Right lobe of liver (tissue), 4 donors: ENCODE measurements around the gene ICE2.

ENCODE experiments used
- POLR2A ChIP-seq: fragments of 450-650 bp; IDR thresholded peaks from one replicate; pipeline ENCODE4 v1.6.1; 2017; ENCODE audit warnings: antibody characterized with exemption, mild to moderate bottlenecking
- TF ChIP-seq, protein P1 (sequence below), 4 donors: fragments of 200-600 bp in 3 of 4; fragments of 450-650 bp in 1 of 4; IDR thresholded peaks; one replicate each; pipeline versions ENCODE4 v1.5.1 to v1.8.0; 2016 to 2022; ENCODE audit warnings: antibody characterized with exemption in 4 of 4, mild to moderate bottlenecking in 2 of 4
- donor health status: DM: no; HTN: no; CAD: no.
- donor health status: DM: no; HTN: no; CAD: no.
- donor health status: DM: no; HTN: yes; CAD: no.

DNA sequence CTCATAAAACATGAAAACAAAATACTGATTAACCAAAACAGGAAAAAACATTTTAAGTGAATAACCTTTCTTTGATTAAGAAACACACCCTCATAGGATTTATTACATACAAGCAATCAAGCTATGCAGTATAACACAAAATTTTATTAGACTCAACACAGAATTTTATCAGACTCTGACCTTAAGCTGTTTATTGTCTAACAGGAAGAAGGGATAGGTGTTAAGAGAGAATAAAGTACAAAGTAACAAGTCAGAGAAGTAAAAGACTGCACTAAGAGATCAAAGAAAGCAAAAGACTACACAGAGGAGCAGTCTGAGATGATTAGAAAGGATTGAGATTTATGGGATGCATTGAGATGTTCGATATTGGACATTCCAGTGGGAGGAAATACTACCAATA, 37.6 kb downstream of the ICE2 start:
- TF ChIP-seq POLR2A, result no peak
- TF ChIP-seq, protein P1, sequence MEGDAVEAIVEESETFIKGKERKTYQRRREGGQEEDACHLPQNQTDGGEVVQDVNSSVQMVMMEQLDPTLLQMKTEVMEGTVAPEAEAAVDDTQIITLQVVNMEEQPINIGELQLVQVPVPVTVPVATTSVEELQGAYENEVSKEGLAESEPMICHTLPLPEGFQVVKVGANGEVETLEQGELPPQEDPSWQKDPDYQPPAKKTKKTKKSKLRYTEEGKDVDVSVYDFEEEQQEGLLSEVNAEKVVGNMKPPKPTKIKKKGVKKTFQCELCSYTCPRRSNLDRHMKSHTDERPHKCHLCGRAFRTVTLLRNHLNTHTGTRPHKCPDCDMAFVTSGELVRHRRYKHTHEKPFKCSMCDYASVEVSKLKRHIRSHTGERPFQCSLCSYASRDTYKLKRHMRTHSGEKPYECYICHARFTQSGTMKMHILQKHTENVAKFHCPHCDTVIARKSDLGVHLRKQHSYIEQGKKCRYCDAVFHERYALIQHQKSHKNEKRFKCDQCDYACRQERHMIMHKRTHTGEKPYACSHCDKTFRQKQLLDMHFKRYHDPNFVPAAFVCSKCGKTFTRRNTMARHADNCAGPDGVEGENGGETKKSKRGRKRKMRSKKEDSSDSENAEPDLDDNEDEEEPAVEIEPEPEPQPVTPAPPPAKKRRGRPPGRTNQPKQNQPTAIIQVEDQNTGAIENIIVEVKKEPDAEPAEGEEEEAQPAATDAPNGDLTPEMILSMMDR (IDR thresholded peaks at IDR 0.05), result no peak
